GF-D8 (cell line): ENCODE results near the gene FBXL19.
A peak's percentile ranks its signal among the peaks of the same experiment; 100 is the strongest.
"Not testable (repeated sequence)": the region's sequence is repeated elsewhere in the genome, so short reads cannot be mapped to it uniquely, and the experiment has no call there.

Experiments
- DNase-seq: peaks from one replicate; lab custom pipeline; 2025; lab: John Stamatoyannopoulos, UW

The FBXL19 gene

DNA sequence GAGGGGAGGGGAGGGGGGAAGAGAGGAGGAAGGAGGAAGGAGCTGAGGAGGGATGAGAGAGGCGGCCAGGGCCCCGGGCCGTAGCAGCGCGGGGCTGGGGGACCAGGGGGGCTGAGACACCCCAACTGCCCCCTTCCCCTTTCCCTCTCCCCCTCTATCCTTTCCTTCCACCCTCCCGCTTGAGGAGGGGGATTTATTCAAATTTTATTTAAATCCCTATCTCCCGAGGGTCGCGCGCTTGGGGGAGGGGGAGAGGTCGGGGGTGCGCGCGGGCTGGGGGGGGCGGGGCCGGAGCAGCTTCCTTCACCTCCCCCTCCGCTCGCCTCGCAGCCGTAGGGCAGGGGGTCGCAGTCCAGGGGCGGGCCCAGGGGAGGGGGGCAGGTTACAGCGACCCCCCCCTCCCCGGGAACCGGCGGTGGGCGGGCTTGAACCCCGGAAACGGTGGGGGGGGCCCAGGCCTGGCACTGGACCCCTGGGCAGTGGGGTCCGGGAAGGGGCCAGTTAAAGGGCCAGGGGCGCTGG is at the start of gene FBXL19:
TSS of gene FBXL19 (plus strand) at position 19 of the 522 bp plus-strand sequence. CDS start 2,183 bp downstream, outside the sequence.
- no peak for DNase-seq

DNA sequence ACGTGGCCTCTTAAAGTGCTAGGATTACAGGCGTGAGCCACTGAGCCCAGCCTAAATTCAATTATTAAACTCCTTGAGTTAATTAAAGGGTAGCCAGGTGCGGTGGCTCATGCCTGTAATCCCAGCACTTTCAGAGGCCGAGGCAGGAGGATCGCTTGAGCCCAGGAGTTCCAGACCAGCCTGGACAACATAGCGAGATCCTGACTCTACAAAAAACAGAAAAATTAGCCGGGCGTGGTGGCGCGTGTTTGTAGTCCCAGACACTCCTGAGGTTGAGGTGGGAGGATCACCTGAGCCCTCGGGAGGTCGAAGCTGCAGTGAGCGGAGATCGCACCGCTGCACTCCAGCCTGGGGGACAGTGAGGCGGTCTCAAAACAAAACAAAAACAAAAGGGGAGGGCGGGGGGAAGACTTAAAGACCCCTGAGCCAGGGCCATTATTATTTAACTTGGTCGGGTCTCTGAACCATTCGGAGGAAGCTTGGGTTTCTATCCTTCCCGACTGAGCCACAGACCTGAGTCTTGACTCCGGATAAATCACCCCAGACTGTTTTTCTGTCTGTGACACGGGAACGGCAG is 49.0 kb upstream of the FBXL19 start:
- no peak for DNase-seq

DNA sequence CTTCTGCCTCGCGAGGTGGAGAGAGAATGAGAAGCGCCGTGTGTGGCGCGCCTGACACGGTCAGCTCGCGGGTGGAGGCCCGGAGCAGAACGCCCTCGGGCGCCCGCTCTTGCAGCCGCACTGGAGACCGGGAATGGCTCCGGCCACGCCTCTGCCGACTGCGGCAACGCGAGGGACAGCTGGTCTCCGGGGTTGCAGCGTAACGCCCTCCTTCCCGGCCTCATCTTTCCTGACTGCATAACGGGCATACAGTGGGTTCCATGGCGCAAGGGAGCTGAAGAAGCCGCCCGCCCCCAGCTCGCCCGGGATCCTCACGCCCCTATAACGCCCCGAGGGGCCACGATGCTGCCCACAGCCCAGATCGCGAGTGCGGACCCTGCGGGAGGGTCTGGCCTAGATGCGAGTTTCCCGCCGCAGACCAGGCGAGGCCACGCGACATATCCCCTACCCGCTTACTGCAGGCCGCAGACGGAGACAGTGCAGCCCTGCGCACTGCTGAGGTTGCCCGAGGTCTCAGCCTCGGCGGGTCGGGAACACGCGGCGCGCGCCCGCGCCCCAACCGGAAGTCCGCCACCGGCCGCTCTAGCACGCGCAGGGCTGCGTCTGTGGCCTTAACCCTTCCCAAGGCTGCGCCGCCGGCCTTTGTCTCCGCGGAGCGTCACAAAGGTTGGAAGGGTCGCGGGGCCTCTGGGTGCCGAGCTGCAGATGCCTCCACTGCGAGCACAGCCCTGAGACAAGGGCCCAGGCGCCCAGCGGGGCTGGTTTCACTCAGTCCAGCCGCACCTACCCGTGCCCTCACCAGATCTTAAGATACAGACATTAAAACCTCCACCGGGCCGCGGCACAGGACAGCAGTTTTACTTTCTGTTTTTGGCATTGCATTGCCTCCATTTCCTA is 48.3 kb upstream of the FBXL19 start:
- peak; percentile 56 for DNase-seq

DNA sequence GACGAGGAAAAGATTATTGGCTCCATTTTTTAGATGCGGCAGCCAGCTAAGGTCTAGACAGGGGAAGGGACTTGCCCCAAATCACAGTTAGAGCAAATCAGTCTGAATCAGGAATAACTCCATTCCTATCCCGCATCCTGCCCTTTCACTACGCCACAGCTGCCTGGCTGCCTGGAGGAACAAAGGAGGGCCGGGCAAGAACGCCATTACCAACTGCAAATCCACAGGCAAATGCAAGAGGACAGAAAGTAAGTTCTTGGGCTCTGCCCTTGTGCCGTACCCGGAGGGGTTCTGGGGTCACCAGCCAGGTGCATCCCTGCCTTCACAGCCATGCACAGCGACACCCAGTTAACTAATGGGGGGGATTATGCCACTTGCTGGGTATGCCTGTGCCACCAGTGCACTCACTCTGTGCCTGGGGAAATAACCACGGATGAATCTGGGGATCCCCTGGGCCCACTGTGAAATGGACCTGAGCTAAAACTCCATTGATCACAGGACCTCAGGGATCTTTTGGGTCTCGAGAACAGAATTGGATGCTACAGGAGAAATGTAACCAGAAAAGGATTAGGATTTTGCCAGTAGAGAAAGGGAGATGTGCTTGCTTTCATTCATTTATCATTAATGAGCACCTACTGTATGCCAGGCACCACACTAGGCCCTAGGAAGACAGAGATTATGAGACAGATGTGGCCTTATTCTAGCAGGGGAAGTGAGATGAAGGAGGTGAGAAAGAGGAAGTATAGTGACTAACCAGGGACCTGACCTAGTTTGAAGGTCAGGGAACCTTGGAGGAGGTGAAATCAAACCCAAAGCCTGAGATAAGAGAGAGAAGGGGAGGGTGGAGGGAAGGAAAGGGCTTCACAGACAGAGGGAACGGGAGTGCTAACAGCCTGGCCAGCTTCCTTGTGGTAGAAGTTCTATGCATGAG is 47.2 kb upstream of the FBXL19 start:
- DNase-seq, result peak; percentile 72

- DNase-seq, result no peak
Observed at GRCh38 chr16:30876867-30877266, 46.5 kb upstream of the FBXL19 start.

DNA sequence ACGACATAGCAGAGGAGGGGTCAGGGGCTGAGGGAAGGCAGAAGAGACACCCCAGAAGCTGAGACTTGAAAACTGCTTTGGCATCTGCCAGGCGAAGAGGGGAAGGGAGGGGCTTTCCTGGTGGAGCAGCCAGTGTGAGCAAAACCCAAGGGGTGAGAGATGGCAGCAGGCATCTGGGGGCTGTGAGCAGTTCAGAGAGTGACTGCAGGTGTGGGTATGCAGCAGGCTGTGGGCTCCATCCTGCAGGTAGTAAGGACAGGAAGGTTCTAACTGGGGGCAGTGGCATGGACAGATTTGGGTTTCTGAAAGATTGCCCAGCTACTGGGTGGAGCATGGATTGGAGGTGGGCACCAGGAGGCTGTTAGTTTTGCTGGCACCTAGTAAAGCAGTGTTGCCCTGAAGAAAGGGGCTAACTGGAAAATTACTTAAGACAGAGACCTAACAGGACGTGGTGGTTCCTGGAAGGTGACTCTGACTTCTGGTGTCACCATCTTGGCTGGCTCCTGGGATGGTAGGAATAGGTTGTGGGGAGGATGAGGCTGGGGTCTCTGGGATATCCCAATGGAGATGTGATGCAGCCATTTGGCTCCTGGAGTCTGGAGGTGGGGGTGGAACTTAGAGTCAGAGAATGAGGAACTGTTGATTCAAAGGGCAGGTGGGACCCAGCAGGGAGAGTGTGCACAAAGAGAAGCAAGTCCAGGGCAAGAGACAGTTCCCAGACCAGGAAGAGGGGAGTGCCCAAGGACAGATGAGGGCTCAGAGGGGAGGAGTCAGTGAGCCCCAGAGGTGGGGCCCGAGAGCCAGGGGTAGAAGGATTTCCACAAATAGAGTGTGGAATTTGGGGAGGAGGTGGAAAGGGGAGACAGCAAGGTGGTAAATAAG is 40.7 kb upstream of the FBXL19 start:
- no peak for DNase-seq

- DNase-seq, result no peak
Observed at GRCh38 chr16:30884760-30885159, 38.6 kb upstream of the FBXL19 start.

DNA sequence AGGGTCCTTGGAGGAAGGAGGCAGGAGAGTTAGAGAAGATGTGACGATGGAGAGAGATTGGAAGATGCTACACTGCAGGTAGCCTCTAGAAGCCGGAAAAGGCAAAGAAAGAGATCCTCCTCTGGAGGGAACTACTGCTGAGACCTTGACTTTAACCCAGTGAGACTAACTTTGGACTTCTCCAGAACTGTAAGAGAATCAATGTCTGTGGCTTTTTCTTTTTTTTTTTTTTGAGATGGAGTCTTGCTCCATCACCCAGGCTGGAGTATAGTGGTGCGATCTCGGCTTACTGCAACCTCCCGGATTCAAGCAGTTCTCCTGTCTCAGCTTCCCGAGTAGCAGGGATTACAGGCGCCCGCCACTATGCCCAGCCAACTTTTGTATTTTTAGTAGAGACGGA is 38.2 kb upstream of the FBXL19 start:
- DNase-seq, result no peak

DNA sequence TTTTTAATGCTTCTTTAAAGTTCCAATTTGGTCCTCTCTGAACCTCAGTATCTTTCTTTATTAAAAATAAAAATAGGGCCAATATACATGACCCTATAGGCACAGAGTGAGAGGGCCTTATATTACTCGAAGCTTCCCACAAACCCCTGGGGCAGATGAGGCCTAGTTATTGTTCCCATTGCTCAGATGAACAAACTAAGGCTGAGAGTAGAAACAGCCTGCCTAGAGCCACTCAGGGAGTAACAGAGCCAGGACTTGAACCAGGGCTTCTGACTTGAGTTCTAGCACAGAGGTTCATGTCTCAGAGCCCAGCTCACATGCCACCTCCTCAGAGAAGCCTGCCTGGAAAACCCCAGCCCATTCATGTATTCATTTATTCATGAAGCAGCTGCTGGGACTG is 37.2 kb upstream of the FBXL19 start:
- DNase-seq, result no peak

DNA sequence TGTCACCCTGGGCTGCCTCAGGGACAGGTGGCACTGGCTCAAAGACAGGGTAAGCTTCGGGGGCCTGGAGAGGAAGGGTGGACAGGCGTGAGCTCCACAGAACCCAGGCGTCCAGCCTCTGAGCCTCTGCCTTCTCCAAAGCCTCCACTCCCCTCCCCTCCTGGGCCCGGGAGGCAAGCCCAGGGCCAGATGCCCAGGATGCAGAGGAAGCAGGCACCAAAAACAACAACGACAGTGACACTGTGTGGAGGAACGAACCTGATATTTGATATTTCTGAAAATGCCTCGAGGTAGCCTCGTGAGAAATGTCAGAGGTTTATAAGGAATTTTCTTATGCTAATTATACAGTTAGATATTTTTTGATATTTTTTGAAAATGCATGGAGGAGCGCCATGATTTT is 35.4 kb upstream of the FBXL19 start:
- DNase-seq, result no peak

GRCh38 chr16:30888856-30889499 is 34.4 kb upstream of the FBXL19 start:
- no peak for DNase-seq

GRCh38 chr16:30889721-30890120 is 33.7 kb upstream of the FBXL19 start:
- DNase-seq, result no peak

- DNase-seq, result not testable (repeated sequence)
Observed at GRCh38 chr16:30891043-30891823, 32.1 kb upstream of the FBXL19 start.

DNA sequence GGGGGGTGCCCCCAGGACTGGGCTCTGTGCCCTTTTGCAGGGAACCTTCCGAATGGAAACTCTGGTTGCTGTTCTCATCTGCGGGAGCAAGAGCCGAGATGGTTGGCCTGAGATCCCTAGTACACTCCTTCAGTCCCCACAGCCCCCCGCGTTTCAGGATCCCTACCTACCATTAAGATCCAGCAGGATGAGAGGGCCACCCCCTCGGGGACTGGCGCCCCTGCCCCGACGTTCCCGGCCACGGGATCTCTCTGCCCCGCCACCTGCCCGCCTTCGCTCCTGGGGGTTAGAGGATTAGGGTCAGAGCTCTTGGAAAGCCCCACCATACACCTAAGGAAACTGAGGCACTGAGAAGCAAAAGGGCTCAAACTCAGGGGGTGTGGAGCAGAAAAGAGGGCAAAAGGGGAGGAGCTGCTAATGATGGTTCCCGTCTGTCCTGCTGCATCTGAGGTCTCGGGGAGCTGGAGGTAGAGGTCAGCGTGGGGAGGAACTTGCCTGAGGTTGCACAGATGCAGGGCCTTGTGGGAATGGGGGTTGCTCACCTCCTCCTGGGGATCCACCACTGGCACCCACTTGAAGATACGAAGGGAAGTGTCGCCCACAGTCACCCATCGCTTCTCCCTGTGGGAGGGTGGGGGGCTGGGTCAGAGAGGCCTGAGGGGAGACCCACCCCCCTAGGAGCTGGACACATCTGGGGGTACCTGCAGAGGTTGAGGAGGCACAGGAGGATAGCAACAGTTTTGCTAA is 30.5 kb upstream of the FBXL19 start:
- DNase-seq, result no peak

DNA sequence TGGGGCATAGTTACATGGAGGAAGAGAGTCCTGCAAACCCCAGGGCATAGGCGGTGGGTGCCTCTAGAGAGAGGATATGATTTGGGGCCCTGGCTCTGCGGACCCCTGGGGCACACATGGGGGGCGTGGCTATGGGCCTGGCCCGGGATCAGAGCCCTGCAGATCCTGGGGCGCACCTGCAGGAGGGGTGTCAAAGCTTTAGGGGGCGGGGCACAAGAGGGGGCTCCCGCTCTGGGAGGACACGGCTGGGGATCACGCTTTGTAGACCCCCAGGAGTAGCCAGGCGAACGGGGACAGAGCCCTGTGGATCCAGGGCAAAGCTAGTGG is 30.0 kb upstream of the FBXL19 start:
- no peak for DNase-seq

- peak; percentile 46 for DNase-seq
Observed at GRCh38 chr16:30893744-30894539, 29.4 kb upstream of the FBXL19 start, which contains the start of gene BCL7C. BCL7C (minus strand) TSS chr16:30894077; CDS start chr16:30893944, 133 bp downstream.

DNA sequence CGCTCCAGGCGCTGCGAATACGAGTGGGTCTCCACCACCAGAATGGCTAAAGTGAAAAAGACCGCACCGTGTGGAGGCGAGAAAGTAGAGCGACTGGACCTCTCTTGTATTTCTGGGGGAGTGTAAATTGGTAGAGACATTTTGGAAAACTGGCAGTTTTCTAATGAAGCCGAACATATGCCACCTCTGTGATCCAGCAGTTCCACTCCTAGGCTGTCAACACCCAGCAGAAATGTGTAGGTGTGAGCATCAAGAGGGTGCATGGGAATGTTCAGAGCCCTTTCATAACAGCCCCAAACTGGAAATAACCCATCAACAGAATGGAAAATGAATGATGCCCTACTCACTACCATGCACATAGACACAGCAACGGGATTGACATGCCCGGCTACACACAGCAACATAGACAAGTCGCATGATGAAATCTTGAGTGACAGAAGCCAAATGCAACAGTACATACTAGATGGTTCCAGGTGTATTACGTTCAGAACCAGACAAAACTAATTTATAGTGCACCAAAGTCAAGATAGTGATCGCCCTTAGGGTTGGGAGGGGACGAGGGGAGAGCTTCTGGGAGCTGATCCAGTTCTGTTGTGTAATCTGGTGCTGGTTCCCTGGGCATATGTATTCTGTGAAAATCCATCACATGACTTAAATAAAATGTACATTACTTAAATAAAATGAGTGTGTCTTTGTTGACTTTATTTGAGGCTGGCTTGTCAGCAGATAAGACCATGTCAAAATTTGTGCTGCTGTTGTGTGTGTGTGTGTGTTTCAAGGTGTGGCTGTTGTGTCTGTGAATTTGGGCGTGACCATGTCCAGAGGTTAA is 28.6 kb upstream of the FBXL19 start:
- no peak for DNase-seq
